Kidney tubule cell (primary cell): ENCODE results near the gene ZNF891.

Experiments
- DNase-seq: peaks from one replicate; pipeline ENCODE4 v3.0.0-alpha.2; 2018; ENCODE audit warnings: low spot score

The ZNF891 gene

GRCh38 chr12:133130038-133130807 lies at the start of gene ZNF891, which contains the start of gene ZNF10:
ZNF891 (minus strand) TSS chr12:133130274; CDS start chr12:133121918, 8,356 bp downstream.
ZNF10 (plus strand) TSS chr12:133130627; CDS start chr12:133144493, 13,866 bp downstream.
- peak; percentile 96 for DNase-seq

DNA sequence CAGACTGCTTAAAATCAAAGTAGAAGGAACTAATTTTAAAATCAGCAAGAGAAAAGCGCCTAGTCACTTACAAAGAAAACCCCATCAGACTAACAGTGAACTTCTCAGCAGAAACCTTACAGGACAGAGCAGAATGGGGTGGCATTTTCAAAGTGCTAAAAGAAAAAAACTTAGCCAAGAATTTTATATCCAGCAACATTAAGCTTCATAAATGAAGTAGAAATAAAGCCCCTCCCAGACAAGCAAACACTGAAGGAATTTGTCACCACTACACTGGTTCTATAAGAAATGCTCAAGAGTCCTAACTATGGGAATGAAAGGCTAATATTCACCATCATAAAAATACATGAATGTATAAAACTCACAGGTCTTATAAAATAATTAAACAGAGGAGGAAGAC lies 44.8 kb upstream of the ZNF891 start:
- DNase-seq, result no peak

GRCh38 chr12:133172491-133172890 lies 42.4 kb upstream of the ZNF891 start:
- DNase-seq, result no peak

GRCh38 chr12:133165776-133166175 lies 35.7 kb upstream of the ZNF891 start:
- DNase-seq, result no peak

DNA sequence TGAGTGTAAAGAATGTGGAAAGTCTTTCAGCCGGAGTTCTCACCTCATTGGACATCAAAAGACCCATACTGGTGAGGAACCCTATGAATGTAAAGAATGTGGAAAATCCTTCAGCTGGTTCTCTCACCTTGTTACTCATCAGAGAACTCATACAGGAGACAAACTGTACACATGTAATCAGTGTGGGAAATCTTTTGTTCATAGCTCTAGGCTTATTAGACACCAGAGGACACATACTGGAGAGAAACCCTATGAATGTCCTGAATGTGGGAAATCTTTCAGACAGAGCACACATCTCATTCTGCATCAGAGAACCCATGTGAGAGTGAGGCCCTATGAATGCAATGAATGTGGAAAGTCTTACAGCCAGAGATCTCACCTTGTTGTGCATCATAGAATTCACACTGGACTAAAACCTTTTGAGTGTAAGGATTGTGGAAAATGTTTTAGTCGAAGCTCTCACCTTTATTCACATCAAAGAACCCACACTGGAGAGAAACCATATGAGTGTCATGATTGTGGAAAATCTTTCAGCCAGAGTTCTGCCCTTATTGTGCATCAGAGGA lies 26.1 kb upstream of the ZNF891 start:
- no peak for DNase-seq

DNA sequence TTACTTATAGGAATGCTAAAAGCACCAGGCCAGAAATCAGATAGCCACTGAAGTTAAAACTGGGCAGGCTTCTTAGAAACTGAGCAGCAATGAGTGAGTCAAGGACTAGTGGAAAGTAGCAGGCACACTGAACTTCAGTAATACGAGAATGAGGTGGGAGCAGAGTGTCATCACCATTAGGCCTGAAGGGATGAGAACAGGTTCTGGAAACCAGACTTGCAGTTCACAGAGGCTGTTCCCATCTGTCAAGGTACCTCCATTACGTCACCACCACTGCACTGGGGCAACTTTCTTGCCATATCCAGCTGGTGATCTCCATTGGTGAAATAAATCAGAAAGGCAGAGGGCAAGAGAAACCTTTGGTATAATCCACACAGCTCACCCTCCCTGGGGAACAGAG lies 15.9 kb upstream of the ZNF891 start:
- no peak for DNase-seq

DNA sequence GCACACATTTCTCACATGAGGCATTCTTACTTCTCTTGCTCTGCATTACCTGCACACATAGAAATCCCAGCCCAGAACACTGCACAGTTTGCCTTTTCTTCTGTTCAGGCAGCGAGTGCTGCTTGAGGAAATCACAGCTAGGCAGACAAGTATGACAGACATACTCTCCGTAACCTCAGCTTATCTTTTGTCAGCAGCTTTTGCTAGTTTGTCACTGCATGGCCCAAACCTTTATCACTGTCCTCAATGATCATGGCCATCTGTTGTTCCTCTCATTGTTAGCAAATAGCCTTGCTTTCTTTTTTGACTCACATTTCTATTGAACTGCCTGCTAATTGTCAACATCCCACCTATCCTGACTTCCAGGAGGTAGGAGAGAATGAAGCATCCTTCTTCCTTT lies 5.7 kb upstream of the ZNF891 start:
- DNase-seq, result no peak

GRCh38 chr12:133130808-133131128 lies 694 bp upstream of the ZNF891 start:
- no peak for DNase-seq

- no peak for DNase-seq
Measured at GRCh38 chr12:133129368-133130037, 571 bp downstream of the ZNF891 start.

DNA sequence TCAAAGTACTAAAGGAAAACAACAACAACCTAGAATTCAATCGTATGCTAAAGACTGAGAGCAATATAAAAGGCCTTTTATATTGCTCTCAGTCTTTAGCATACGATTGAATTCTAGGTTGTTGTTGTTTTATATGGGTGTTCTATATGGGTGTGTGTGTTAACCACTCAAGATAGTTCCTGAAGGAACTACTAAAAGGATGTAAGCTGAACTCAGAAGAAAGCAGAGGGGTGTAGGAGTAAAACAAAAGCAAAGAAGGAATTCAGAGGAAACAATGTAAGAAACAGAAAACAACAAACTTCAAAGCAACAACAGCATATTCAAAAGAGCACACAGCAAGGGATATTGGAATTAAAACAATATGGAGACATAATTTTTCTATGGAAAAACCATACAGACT lies 5.4 kb downstream of the ZNF891 start:
- DNase-seq, result no peak

GRCh38 chr12:133120385-133121191 lies 9.5 kb downstream of the ZNF891 start:
- DNase-seq, result no peak

- no peak for DNase-seq
Measured at GRCh38 chr12:133108150-133108549, 21.9 kb downstream of the ZNF891 start.

DNA sequence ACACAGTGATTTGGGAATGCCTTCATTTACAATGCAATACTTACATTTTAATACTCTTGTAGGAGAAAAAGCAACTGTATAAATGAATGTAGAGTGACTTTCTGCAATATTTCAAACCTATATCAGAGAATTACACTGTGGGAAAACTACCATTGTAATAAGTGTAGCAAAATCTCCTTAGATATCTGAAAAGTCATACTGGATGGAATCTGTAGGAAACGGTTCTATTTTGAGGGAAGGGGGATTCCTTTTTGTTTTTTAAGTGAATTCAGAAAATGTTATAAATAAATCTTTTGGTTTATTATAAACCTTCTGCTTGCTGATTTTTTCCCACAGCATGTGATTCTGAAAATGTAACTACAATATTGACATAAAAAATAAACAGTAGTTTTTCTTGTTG lies 23.0 kb downstream of the ZNF891 start:
- DNase-seq, result no peak

DNA sequence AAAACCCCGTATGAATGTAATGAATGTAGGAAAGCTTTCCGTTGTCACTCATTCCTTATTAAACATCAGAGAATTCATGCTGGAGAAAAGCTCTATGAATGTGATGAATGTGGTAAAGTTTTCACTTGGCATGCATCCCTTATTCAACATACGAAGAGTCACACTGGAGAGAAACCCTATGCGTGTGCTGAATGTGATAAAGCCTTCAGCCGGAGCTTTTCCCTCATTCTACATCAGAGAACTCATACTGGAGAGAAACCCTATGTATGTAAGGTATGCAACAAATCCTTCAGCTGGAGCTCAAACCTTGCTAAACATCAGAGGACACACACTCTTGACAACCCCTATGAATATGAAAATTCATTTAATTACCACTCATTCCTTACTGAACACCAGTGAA lies 23.8 kb downstream of the ZNF891 start:
- DNase-seq, result peak; percentile 3

GRCh38 chr12:133105620-133106019 lies 24.5 kb downstream of the ZNF891 start:
- no peak for DNase-seq

- no peak for DNase-seq
Measured at GRCh38 chr12:133083345-133083744, 46.7 kb downstream of the ZNF891 start.

GRCh38 chr12:133081159-133081780 lies 48.8 kb downstream of the ZNF891 start:
- no peak for DNase-seq

GRCh38 chr12:133080368-133081158 lies 49.5 kb downstream of the ZNF891 start, which contains the start of gene ZNF140:
ZNF140 (plus strand) TSS chr12:133080923; CDS start chr12:133081321, 398 bp downstream.
- DNase-seq, result peak; percentile 96

DNA sequence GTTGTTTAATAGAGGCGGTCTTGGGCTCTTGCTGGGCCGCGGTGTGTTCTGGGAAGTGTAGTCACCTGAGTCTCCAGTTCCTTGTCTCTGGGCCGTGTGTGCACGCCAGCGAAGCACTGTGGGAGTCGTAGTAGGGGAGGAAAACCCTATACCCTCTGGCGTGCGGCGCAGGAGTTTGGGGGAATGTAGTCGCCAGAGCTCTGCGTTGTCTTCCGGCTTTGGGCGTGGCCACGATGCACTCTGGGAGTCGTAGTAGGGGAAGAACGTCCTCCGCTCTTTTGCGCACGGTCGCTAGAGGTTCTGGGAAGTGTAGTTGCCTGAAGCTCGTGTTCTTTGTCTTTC lies 50.1 kb downstream of the ZNF891 start:
- peak; percentile 98 for DNase-seq

DNA sequence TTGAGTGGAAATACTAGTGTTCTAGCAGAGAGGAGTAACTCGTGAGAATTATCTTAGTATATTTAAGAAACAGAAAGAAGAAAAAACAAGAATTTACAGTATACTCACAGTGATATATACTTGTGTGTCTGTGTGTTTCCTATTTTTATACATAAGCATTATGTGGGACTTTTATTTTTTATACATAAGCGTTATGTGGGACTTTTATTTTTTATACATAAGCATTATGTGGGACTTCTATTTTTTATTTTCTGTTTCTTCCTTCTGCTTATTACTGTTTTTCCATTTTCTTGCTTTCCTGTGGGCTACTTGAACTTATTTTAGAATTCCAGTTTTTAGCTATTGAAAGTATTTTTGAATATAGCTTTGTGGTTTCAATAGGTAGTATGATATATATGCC lies 56.2 kb downstream of the ZNF891 start:
- DNase-seq, result no peak

GRCh38 chr12:133063556-133063955 lies 66.5 kb downstream of the ZNF891 start:
- DNase-seq, result no peak
